Heart left ventricle (tissue), 13 donors: ENCODE measurements around the gene ITGB6.

Source experiments
- POLR2A ChIP-seq, 2 donors: fragments of 450-650 bp; IDR thresholded peaks; one replicate each; pipeline ENCODE4 v1.6.1; 2017; ENCODE audit warnings: antibody characterized with exemption in 2 of 2, mild to moderate bottlenecking in 2 of 2, moderate library complexity in 2 of 2
- TF ChIP-seq, protein P1 (sequence below), 12 donors: fragments of 200-600 bp; sonication (generic) in 4 of 12; IDR thresholded peaks; one replicate each; pipeline versions ENCODE4 v1.5.0 to v1.8.0; 2018 to 2022; ENCODE audit warnings: antibody characterized with exemption in 12 of 12, mild to moderate bottlenecking in 5 of 12
- donor health status: ischemic (EF 13 %, LVEDD 7.1; RV severe dilation, severe dysfunction).
- donor health status: DM: no; HTN: yes; CAD: no.
- donor health status: DM: no; HTN: no; CAD: no.
- donor health status: ischemic (EF 25% LVEDD 6.9; RV normal size, moderate dysfunction).
- donor health status: ischemic (EF 25% LVEDD 5.7; RV mildly dilated, moderate dysfunction).
- donor health status: ischemic (EF 35%, LVEDD 5.7; RV mildly dilated, moderate dysfunction).
- donor health status: nonischemic (EF 11% LVEDD 7.7; RV severe dilation, severe dysfunction).
- donor health status: DM: yes; HTN: yes; CAD: no.
- donor health status: PGD.
- donor health status: ischemic (EF 29% LVEDD 5.4; RV normal size, mild dysfunction).
- donor health status: nonischemic (EF 23%, LVEDD 6.1; RV moderate dilation, normal function).

DNA sequence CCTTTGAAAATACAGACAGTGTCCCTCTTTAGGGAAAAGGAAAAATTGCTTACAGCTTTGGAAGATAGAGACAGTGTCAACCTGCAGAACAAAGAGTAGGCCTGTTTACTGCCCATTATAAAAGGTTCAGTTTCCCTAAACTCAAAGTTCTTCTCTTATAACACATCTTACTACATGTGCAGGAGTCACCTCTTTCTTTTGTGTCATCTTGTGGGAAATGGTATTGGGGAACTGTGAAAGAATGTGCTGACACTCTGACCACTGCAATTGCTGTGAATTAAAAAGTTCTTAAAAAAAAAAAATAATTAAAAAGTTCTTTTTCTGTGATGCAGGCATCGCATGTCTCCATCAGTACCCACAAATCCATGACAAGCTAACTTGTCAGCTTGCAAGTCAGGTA is 2.9 kb upstream of the ITGB6 start:
- TF ChIP-seq, protein P1, sequence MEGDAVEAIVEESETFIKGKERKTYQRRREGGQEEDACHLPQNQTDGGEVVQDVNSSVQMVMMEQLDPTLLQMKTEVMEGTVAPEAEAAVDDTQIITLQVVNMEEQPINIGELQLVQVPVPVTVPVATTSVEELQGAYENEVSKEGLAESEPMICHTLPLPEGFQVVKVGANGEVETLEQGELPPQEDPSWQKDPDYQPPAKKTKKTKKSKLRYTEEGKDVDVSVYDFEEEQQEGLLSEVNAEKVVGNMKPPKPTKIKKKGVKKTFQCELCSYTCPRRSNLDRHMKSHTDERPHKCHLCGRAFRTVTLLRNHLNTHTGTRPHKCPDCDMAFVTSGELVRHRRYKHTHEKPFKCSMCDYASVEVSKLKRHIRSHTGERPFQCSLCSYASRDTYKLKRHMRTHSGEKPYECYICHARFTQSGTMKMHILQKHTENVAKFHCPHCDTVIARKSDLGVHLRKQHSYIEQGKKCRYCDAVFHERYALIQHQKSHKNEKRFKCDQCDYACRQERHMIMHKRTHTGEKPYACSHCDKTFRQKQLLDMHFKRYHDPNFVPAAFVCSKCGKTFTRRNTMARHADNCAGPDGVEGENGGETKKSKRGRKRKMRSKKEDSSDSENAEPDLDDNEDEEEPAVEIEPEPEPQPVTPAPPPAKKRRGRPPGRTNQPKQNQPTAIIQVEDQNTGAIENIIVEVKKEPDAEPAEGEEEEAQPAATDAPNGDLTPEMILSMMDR (IDR thresholded peaks at IDR 0.05), result no peak
- no peak for TF ChIP-seq POLR2A (IDR thresholded peaks at IDR 0.05)
